Choroid plexus epithelial cell (primary cell): ENCODE results near the gene VEGFB.

Experiments
- DNase-seq: peaks from one replicate; pipeline ENCODE4 v3.0.0-alpha.2; 2010; ENCODE audit warnings: low read depth
- H3K4me3 ChIP-seq: 2 replicates; pipeline ENCODE4 v1.5.1; 2011; ENCODE audit warnings: low read depth, mild to moderate bottlenecking, control low read depth, low read length, moderate library complexity
- CTCF ChIP-seq: conservative IDR thresholded peaks from 2 replicates; pipeline ENCODE4 v1.5.1; 2011; ENCODE audit warnings: low read depth, mild to moderate bottlenecking, control low read depth, inconsistent platforms, low read length, moderate library complexity

VEGFB gene

GRCh38 chr11:64232967-64233315 lies 1.4 kb upstream of the VEGFB start:
- no peak for DNase-seq
- no peak overlapping the region for H3K4me3 ChIP-seq
- TF ChIP-seq CTCF: no peak

- no peak for DNase-seq
- H3K4me3 ChIP-seq: peak overlapping the region; percentile 67
- TF ChIP-seq CTCF: no peak
Observed at GRCh38 chr11:64234647-64235379, 429 bp downstream of the VEGFB start.

- TF ChIP-seq CTCF: no peak
- H3K4me3 ChIP-seq: peak overlapping the region; percentile 67
- DNase-seq: no peak
Observed at GRCh38 chr11:64235437-64236161, 1.2 kb downstream of the VEGFB start.

- no peak for TF ChIP-seq CTCF
- no peak for DNase-seq
- no peak overlapping the region for H3K4me3 ChIP-seq
Observed at GRCh38 chr11:64237484-64237951, 3.1 kb downstream of the VEGFB start.

- DNase-seq: no peak
- no peak overlapping the region for H3K4me3 ChIP-seq
- TF ChIP-seq CTCF: no peak
Observed at GRCh38 chr11:64238076-64238475, 3.7 kb downstream of the VEGFB start.

GRCh38 chr11:64238999-64239398 lies 4.6 kb downstream of the VEGFB start:
- DNase-seq: no peak
- TF ChIP-seq CTCF: no peak
- H3K4me3 ChIP-seq: no peak overlapping the region
